HepG2 (cell line): ENCODE data around the gene WDR7. TPM values are rescaled to one million over a fixed set of nuclear protein-coding genes. Genes with fewer than 3 reads are reported as not detected.

ENCODE experiments used
- GLI4 ChIP-seq: sonication (generic); formaldehyde crosslinking; IDR thresholded peaks from 2 replicates; pipeline ENCODE4 v1.5.1; 2020; ENCODE audit warnings: missing genetic modification reagents, mild to moderate bottlenecking, moderate library complexity, borderline replicate concordance
- IRX3 ChIP-seq: sonication (generic); formaldehyde crosslinking; IDR thresholded peaks from 2 replicates; pipeline ENCODE4 v1.8.1; 2023; ENCODE audit warnings: mild to moderate bottlenecking, low read depth, missing genetic modification reagents, borderline replicate concordance
- NFYC ChIP-seq: IDR thresholded peaks from 2 replicates; pipeline ENCODE4 v1.6.1; 2016; ENCODE audit warnings: missing genetic modification reagents, missing compliant biosample characterization
- TEAD3 ChIP-seq: optimal IDR thresholded peaks from 2 replicates; pipeline ENCODE3; 2016; ENCODE audit warnings: borderline replicate concordance
- THAP9 ChIP-seq: sonication (generic); formaldehyde crosslinking; IDR thresholded peaks from 2 replicates; pipeline ENCODE4; 2020; ENCODE audit warnings: missing genetic modification reagents, mild to moderate bottlenecking, borderline replicate concordance
- TP53 ChIP-seq: sonication (generic); formaldehyde crosslinking; conservative IDR thresholded peaks from 2 replicates; pipeline ENCODE4 v1.4.0; 2020; ENCODE audit warnings: missing genetic modification reagents
- ZBTB37 ChIP-seq: sonication (generic); formaldehyde crosslinking; IDR thresholded peaks from 2 replicates; pipeline ENCODE4 v1.4.0; 2020; ENCODE audit warnings: mild to moderate bottlenecking, missing genetic modification reagents
- ZBTB7B ChIP-seq: sonication (generic); formaldehyde crosslinking; IDR thresholded peaks from 2 replicates; pipeline ENCODE4 v1.4.0; 2020; ENCODE audit warnings: missing genetic modification reagents
- ZNF563 ChIP-seq: sonication (generic); formaldehyde crosslinking; IDR thresholded peaks from 2 replicates; pipeline ENCODE4 v1.8.0; 2022; ENCODE audit warnings: mild to moderate bottlenecking, moderate library complexity, missing genetic modification reagents
- polyA plus RNA-seq, 8 experiments: library from polyadenylated mRNA; depleted of rRNA in 3 of 8; stranded (reverse) in 7 of 8; unstranded in 1 of 8; fragments of >200 nt; fragmentation: Illumina TruSeq in 4 of 8; extraction: Trizol in 4 of 8; gene quantifications; 2 replicates each; pipeline versions ENCODE4 v1.2.1 to v1.2.3, GENCODE V29; 2011 to 2016; ENCODE audit warnings: low read depth in 4 of 8, missing spikeins in 1 of 8, mixed read lengths in 1 of 8; ENCODE audit not compliant: insufficient read depth in 1 of 8
- total RNA-seq, 5 experiments: library from RNA; depleted of rRNA; stranded (reverse); fragments of >200 nt; fragmentation: Illumina TruSeq; extraction: Trizol; gene quantifications; 2 replicates each; pipeline ENCODE4 v1.2.3, GENCODE V29; 2016; ENCODE audit warnings: low read depth in 1 of 5
- TF ChIP-seq, protein P1 (sequence below): sonication (generic); formaldehyde crosslinking; IDR thresholded peaks from 2 replicates; pipeline ENCODE4 v1.4.0; 2020; ENCODE audit warnings: mild to moderate bottlenecking, missing genetic modification reagents
- TF ChIP-seq, protein P2 (sequence below), 2 experiments: sonication (generic) in 1 of 2; formaldehyde crosslinking in 1 of 2; IDR thresholded peaks; 2 replicates each; pipeline versions ENCODE4 v1.4.0 to v1.6.1; 2016 to 2020; ENCODE audit warnings: borderline replicate concordance in 1 of 2, low read depth in 1 of 2, mild to moderate bottlenecking in 1 of 2, missing genetic modification reagents in 1 of 2
- TF ChIP-seq, protein P3 (sequence below): IDR thresholded peaks from 2 replicates; pipeline ENCODE4 v1.6.1; 2016; ENCODE audit warnings: mild to moderate bottlenecking, missing biosample characterization, missing genetic modification reagents

The WDR7 gene
- total and polyA plus RNA-seq, 2 of the 13 experiments (the other 11 are each of a cell fraction or from before 2014, with no cell fraction given): 2.0 to 7.8 TPM

DNA sequence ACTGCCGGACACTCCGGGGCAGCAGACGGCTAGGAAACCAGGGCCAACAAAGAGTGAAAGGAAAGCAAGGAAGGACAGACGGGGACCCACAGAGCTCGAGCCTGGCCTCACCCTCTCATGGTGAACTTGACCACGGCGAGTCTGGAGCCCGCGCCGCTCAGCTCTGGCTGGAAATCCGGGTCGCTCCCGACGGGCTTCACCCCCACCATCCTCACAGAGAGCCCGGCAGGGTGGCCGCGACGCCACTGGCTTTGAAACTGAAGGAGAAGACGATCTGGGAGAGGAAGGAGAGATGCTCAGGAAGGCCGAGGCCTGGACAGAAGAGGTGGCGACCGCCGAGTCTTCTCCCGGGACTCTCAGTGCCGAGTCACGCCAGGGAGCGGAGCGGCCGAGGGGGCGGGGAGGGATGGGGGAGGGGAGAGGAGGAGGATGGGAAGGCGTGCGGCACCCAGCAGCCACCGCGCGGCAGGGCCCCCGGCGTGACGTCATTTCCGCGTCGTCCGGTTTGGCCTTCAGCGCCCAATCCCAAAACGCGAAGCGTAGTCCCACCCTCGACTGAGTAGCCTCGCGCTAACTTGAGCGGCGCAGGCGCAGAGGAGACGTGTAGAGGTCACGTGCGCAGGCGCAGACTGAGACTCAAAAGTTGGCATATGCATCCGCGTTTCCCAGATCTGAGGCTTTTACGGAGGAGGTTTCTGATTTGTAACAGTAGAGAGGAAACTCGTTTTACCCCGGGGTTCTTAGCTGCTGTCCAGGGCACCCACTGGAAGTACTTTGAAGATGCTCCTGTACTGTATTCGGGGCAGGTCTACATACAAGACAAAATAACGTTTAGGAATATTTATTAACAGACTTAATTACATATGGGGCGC, 12.7 kb upstream of the WDR7 start, which contains the start of gene TXNL1 (continued):
- TF ChIP-seq, protein P1, sequence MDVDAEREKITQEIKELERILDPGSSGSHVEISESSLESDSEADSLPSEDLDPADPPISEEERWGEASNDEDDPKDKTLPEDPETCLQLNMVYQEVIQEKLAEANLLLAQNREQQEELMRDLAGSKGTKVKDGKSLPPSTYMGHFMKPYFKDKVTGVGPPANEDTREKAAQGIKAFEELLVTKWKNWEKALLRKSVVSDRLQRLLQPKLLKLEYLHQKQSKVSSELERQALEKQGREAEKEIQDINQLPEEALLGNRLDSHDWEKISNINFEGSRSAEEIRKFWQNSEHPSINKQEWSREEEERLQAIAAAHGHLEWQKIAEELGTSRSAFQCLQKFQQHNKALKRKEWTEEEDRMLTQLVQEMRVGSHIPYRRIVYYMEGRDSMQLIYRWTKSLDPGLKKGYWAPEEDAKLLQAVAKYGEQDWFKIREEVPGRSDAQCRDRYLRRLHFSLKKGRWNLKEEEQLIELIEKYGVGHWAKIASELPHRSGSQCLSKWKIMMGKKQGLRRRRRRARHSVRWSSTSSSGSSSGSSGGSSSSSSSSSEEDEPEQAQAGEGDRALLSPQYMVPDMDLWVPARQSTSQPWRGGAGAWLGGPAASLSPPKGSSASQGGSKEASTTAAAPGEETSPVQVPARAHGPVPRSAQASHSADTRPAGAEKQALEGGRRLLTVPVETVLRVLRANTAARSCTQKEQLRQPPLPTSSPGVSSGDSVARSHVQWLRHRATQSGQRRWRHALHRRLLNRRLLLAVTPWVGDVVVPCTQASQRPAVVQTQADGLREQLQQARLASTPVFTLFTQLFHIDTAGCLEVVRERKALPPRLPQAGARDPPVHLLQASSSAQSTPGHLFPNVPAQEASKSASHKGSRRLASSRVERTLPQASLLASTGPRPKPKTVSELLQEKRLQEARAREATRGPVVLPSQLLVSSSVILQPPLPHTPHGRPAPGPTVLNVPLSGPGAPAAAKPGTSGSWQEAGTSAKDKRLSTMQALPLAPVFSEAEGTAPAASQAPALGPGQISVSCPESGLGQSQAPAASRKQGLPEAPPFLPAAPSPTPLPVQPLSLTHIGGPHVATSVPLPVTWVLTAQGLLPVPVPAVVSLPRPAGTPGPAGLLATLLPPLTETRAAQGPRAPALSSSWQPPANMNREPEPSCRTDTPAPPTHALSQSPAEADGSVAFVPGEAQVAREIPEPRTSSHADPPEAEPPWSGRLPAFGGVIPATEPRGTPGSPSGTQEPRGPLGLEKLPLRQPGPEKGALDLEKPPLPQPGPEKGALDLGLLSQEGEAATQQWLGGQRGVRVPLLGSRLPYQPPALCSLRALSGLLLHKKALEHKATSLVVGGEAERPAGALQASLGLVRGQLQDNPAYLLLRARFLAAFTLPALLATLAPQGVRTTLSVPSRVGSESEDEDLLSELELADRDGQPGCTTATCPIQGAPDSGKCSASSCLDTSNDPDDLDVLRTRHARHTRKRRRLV (CRISPR knock-in tag): peak; percentile 50; the same call in 1 of the 2 replicates
- TF ChIP-seq ZBTB37 (no peak), IRX3 (no peak; the same call in 1 of the 2 replicates), GLI4 (CRISPR knock-in tag) (0 out of 2 replicates have a peak, but pooled peaks have one; percentile 54), TP53 (CRISPR knock-in tag) (0 out of 2 replicates have a peak, but pooled peaks have one; percentile 16), TEAD3 (CRISPR knock-in tag) (peak; percentile 32), THAP9 (CRISPR knock-in tag) (peak; percentile 75; the same call in 1 of the 2 replicates), ZBTB7B (CRISPR knock-in tag) (peak; percentile 49; the same call in 1 of the 2 replicates), ZNF563 (CRISPR knock-in tag) (peak; percentile 49; the same call in 1 of the 2 replicates), NFYC (CRISPR knock-in tag) (peak; percentile 86)
- TF ChIP-seq, protein P2, sequence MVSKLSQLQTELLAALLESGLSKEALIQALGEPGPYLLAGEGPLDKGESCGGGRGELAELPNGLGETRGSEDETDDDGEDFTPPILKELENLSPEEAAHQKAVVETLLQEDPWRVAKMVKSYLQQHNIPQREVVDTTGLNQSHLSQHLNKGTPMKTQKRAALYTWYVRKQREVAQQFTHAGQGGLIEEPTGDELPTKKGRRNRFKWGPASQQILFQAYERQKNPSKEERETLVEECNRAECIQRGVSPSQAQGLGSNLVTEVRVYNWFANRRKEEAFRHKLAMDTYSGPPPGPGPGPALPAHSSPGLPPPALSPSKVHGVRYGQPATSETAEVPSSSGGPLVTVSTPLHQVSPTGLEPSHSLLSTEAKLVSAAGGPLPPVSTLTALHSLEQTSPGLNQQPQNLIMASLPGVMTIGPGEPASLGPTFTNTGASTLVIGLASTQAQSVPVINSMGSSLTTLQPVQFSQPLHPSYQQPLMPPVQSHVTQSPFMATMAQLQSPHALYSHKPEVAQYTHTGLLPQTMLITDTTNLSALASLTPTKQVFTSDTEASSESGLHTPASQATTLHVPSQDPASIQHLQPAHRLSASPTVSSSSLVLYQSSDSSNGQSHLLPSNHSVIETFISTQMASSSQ (IDR thresholded peaks at IDR 0.05; ENCODE audit: low read depth): no peak
- TF ChIP-seq, protein P2 (CRISPR knock-in tag; IDR thresholded peaks at IDR 0.05; ENCODE audit: borderline replicate concordance): peak; percentile 56; the same call in 1 of the 2 replicates
- TF ChIP-seq, protein P3, sequence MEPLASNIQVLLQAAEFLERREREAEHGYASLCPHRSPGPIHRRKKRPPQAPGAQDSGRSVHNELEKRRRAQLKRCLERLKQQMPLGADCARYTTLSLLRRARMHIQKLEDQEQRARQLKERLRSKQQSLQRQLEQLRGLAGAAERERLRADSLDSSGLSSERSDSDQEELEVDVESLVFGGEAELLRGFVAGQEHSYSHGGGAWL (CRISPR knock-in tag): peak; percentile 57; the same call in 1 of the 2 replicates
